Adrenal gland (tissue), 12 donors: ENCODE data around the gene PUS7L. TPM values are rescaled to one million over a fixed set of nuclear protein-coding genes. Genes with fewer than 3 reads are reported as not detected.
"Not testable (repeated sequence)": the region's sequence is repeated elsewhere in the genome, so short reads cannot be mapped to it uniquely, and the experiment has no call there.

ENCODE experiments used
- DNase-seq, 7 donors: peaks; one replicate each; pipeline ENCODE4 v3.0.0-alpha.2; 2019 to 2020
- H3K27ac ChIP-seq, 5 donors: fragments of 200-600 bp; sonication (generic) in 4 of 5; 1 replicate in 3 of 5; 2 replicates in 2 of 5; pipeline versions ENCODE4 v1.5.1 to v1.8.0; 2016 to 2020; ENCODE audit warnings: mild to moderate bottlenecking in 1 of 5
- H3K27me3 ChIP-seq: fragments of 200-600 bp; 2 replicates; pipeline ENCODE4 v1.8.0; 2021
- H3K36me3 ChIP-seq, 2 donors: fragments of 200-600 bp; replicated peaks in 1 of 2; 1 replicate in 1 of 2; 2 replicates in 1 of 2; pipeline versions ENCODE4 v1.5.1 to v1.8.0; 2018 to 2022
- H3K4me1 ChIP-seq, 2 donors: fragments of 200-600 bp; replicated peaks in 1 of 2; 1 replicate in 1 of 2; 2 replicates in 1 of 2; pipeline versions ENCODE4 v1.5.1 to v1.8.0; 2018 to 2021
- H3K4me3 ChIP-seq, 4 donors: fragments of 200-600 bp; sonication (generic) in 3 of 4; one replicate each; pipeline ENCODE4 v1.5.1; 2016 to 2018
- H3K9me3 ChIP-seq, 3 donors: fragments of 200-600 bp; sonication (generic) in 1 of 3; replicated peaks in 1 of 3; 1 replicate in 2 of 3; 2 replicates in 1 of 3; pipeline versions ENCODE4 v1.5.1 to v1.8.0; 2016 to 2021
- CTCF ChIP-seq, 6 experiments: fragments of 450-650 bp in 4 of 6; fragments of 200-600 bp in 2 of 6; sonication (generic) in 1 of 6; IDR thresholded peaks; 1 replicate in 5 of 6; 2 replicates in 1 of 6; pipeline versions ENCODE4 v1.5.1 to v1.8.0; 2016 to 2021; ENCODE audit warnings: antibody characterized with exemption in 6 of 6, mild to moderate bottlenecking in 2 of 6, moderate library complexity in 1 of 6
- POLR2A ChIP-seq, 2 donors: fragments of 450-650 bp; IDR thresholded peaks; one replicate each; pipeline ENCODE4 v1.6.1; 2017; ENCODE audit warnings: antibody characterized with exemption in 2 of 2, mild to moderate bottlenecking in 2 of 2, moderate library complexity in 1 of 2
- WGBS, 4 donors: extraction: QIAGEN DNeasy Blood & Tissue Kit in 2 of 4; methylation state at CpG; one replicate each; pipeline versions ENCODE4 v1.1.5 to v1.1.7; 2013 to 2017; 5-methylcytosine and 5-hydroxymethylcytosine counted together
- intact Hi-C, 2 donors: fragments of 100-400 bp; cut with DNase I; formaldehyde crosslinking; loops; one replicate each; pipeline versions ENCODE4 v1.14.1 to v1.15.0; 2022 to 2023
- polyA plus RNA-seq, 3 donors: library from polyadenylated mRNA; stranded (reverse); fragments of 200-250 nt in 2 of 3; fragments of 350-450 nt in 1 of 3; fragmentation: Illumina TruSeq in 1 of 3; extraction: RNeasy Lipid Tissue Mini Kit (QIAGEN cat#74804) in 1 of 3; gene quantifications; one replicate each; pipeline ENCODE4 v1.2.3, GENCODE V29; 2013 to 2014
- total RNA-seq, 9 donors: library from RNA; depleted of rRNA in 4 of 9; stranded (reverse); fragments of >200 nt in 4 of 9; fragments of 120-200 nt in 1 of 9; fragmentation: NEBNext Ultra II Directional in 1 of 9; extraction: Animal tissue kit (Norgen Biotek cat#: 25700) in 1 of 9; gene quantifications; one replicate each; pipeline versions ENCODE4 v1.1.0 to v1.2.4, GENCODE V29; 2013 to 2023
- donor health status: healthy with polysubstance abuse.
- donor health status: Bipolar disorder and iron deficiency.
- donor health status: DM: yes; HTN: yes; CAD: no.
- donor health status: DM: no; HTN: no; CAD: no.
- donor health status: DM: no; HTN: no; CAD: no.
- donor health status: DM: yes; HTN: yes; CAD: no.

PUS7L gene
- total and polyA plus RNA-seq, 12 donors: 0.84 to 24.4 (median 13.6) TPM

- Histone ChIP-seq H3K36me3 (no peaks in the 10 kb centered on the region), H3K9me3 (no peaks in the 10 kb centered on the region), H3K4me1 (no peaks in the 10 kb centered on the region), H3K27me3 (peaks cover 5% of the 10 kb centered on the region), H3K4me3 (no peak overlapping the region), H3K27ac (no peak overlapping the region)
- no peak for DNase-seq
- TF ChIP-seq POLR2A (IDR thresholded peaks at IDR 0.05) (no peak), CTCF (IDR thresholded peaks at IDR 0.05) (no peak)
- 69 to 80% (median 72%) methylated on average over 2 of the region's 2 CpGs for WGBS, 4 donors
- intact Hi-C loops: no loop called here
Observed at GRCh38 chr12:43711348-43711747, 47.2 kb downstream of the PUS7L start.

GRCh38 chr12:43703772-43704171 lies 54.8 kb downstream of the PUS7L start:
- H3K4me3 ChIP-seq, DNase-seq, H3K36me3 ChIP-seq, H3K27ac ChIP-seq, intact Hi-C loops, H3K9me3 ChIP-seq, H3K4me1 ChIP-seq, H3K27me3 ChIP-seq: not testable (repeated sequence)
- 24 to 58% (median 47%) methylated on average over 2 of the region's 2 CpGs for WGBS, 4 donors

GRCh38 chr12:43701194-43701593 lies 57.4 kb downstream of the PUS7L start:
- H3K36me3 ChIP-seq, DNase-seq, H3K27ac ChIP-seq, H3K27me3 ChIP-seq, intact Hi-C loops, H3K9me3 ChIP-seq, H3K4me1 ChIP-seq, H3K4me3 ChIP-seq: not testable (repeated sequence)
- 38 to 74% (median 66%) methylated on average over 1 of the region's 1 CpG for WGBS, 4 donors

- no peak overlapping the region for H3K4me3 ChIP-seq
- H3K27ac ChIP-seq: no peak overlapping the region
- no peaks in the 10 kb centered on the region for H3K36me3 ChIP-seq
- H3K4me1 ChIP-seq: no peaks in the 10 kb centered on the region
- H3K27me3 ChIP-seq: no peaks in the 10 kb centered on the region
- intact Hi-C loops: no loop called here
- TF ChIP-seq POLR2A (IDR thresholded peaks at IDR 0.05) (no peak), CTCF (IDR thresholded peaks at IDR 0.05) (no peak)
- WGBS, 4 donors: 52 to 74% (median 63%) methylated on average over 3 of the region's 3 CpGs
- no peak for DNase-seq
- H3K9me3 ChIP-seq: no peaks in the 10 kb centered on the region
Observed at GRCh38 chr12:43696154-43696553, 62.4 kb downstream of the PUS7L start.

- Histone ChIP-seq H3K27ac (no peak overlapping the region), H3K36me3 (no peaks in the 10 kb centered on the region), H3K4me1 (no peaks in the 10 kb centered on the region), H3K9me3 (no peaks in the 10 kb centered on the region), H3K4me3 (no peak overlapping the region), H3K27me3 (no peaks in the 10 kb centered on the region)
- intact Hi-C loops: no loop called here
- no peak for DNase-seq
- TF ChIP-seq CTCF (IDR thresholded peaks at IDR 0.05): no peak
- no peak for TF ChIP-seq POLR2A (IDR thresholded peaks at IDR 0.05)
- WGBS, 4 donors: 26 to 56% (median 30%) methylated on average over 1 of the region's 1 CpG
Observed at GRCh38 chr12:43694879-43695278, 63.7 kb downstream of the PUS7L start.
